Vagina (tissue), 2 donors: ENCODE results near the gene MAPK12. TPM values are rescaled to one million over a fixed set of nuclear protein-coding genes. Genes with fewer than 3 reads are reported as not detected.

Experiments used
- DNase-seq, 2 donors: peaks; one replicate each; pipeline ENCODE4 v3.0.0-alpha.2; 2017; ENCODE audit errors: extremely low spot score in 2 of 2
- H3K27ac ChIP-seq: fragments of 200-600 bp; sonication (generic); one replicate; pipeline ENCODE4 v1.5.1; 2019
- H3K27me3 ChIP-seq: fragments of 200-600 bp; sonication (generic); one replicate; pipeline ENCODE4 v1.5.1; 2019
- H3K36me3 ChIP-seq, 2 donors: fragments of 200-600 bp; sonication (generic); one replicate each; pipeline ENCODE4 v1.5.1; 2017 to 2019
- H3K4me1 ChIP-seq: fragments of 200-600 bp; sonication (generic); one replicate; pipeline ENCODE4 v1.5.1; 2019
- H3K4me3 ChIP-seq, 2 donors: fragments of 200-600 bp; sonication (generic); 1 replicate in 1 of 2; 2 replicates in 1 of 2; pipeline ENCODE4 v1.5.1; 2016 to 2019
- H3K9me3 ChIP-seq: fragments of 200-600 bp; sonication (generic); one replicate; pipeline ENCODE4 v1.5.1; 2019
- CTCF ChIP-seq, 3 experiments: fragments of 450-650 bp in 2 of 3; fragments of 200-600 bp in 1 of 3; sonication (generic) in 1 of 3; IDR thresholded peaks; one replicate each; pipeline ENCODE4 v1.5.1; 2017 to 2019; ENCODE audit warnings: antibody characterized with exemption in 3 of 3, mild to moderate bottlenecking in 2 of 3, moderate library complexity in 2 of 3
- POLR2A ChIP-seq, 2 donors: fragments of 450-650 bp; IDR thresholded peaks; one replicate each; pipeline ENCODE4 v1.6.1; 2017; ENCODE audit warnings: antibody characterized with exemption in 2 of 2, mild to moderate bottlenecking in 2 of 2, moderate library complexity in 2 of 2
- POLR2AphosphoS5 ChIP-seq, 2 donors: sonication (generic); formaldehyde crosslinking; IDR thresholded peaks; one replicate each; pipeline ENCODE4 v1.9.0; 2017; ENCODE audit warnings: antibody characterized with exemption in 2 of 2, mild to moderate bottlenecking in 2 of 2, low read depth in 1 of 2; ENCODE audit not compliant: insufficient read depth in 1 of 2
- intact Hi-C: fragments of 100-400 bp; cut with DNase I; formaldehyde crosslinking; loops from one replicate; pipeline ENCODE4 v1.15.1; 2023
- total RNA-seq: library from RNA; depleted of rRNA; stranded (reverse); fragments of >200 nt; gene quantifications from one replicate; pipeline ENCODE4 v1.2.3, GENCODE V29; 2016

The MAPK12 gene
- total RNA-seq, 1 donor from 2014 or later: 15.0 TPM

- no peak overlapping the region for H3K27ac ChIP-seq
- no peak overlapping the region for H3K4me3 ChIP-seq
- peaks cover 12% of the 10 kb centered on the region for H3K4me1 ChIP-seq
- TF ChIP-seq POLR2A (IDR thresholded peaks at IDR 0.05): no peak
- TF ChIP-seq POLR2AphosphoS5 (IDR thresholded peaks at IDR 0.05; ENCODE audit: insufficient read depth in 1 of 2, low read depth in 1 of 2): no peak
- no peak for TF ChIP-seq CTCF (IDR thresholded peaks at IDR 0.05)
- no peak for DNase-seq
- H3K36me3 ChIP-seq: peaks cover 0 to 88% of the 10 kb centered on the region in 2 donors
- H3K27me3 ChIP-seq: no peaks in the 10 kb centered on the region
- H3K9me3 ChIP-seq: no peaks in the 10 kb centered on the region
- intact Hi-C loops: loop anchor here (5.0 kb wide), 1 partner anchor 62 kb away; the partner anchor contains the start of gene PPP6R2
These were observed 18.7 kb upstream of the MAPK12 start for GRCh38 chr22:50280022-50280707.

- no peak for DNase-seq
- intact Hi-C loops: no loop called here
- H3K36me3 ChIP-seq: peaks cover 3 to 87% of the 10 kb centered on the region in 2 donors
- H3K4me3 ChIP-seq: no peak overlapping the region
- TF ChIP-seq POLR2AphosphoS5 (IDR thresholded peaks at IDR 0.05; ENCODE audit: insufficient read depth in 1 of 2, low read depth in 1 of 2): no peak
- TF ChIP-seq POLR2A (IDR thresholded peaks at IDR 0.05): no peak
- no peak for TF ChIP-seq CTCF (IDR thresholded peaks at IDR 0.05)
- H3K27ac ChIP-seq: no peak overlapping the region
- peaks cover 16% of the 10 kb centered on the region for H3K4me1 ChIP-seq
- no peaks in the 10 kb centered on the region for H3K9me3 ChIP-seq
- no peaks in the 10 kb centered on the region for H3K27me3 ChIP-seq
These were observed 17.6 kb upstream of the MAPK12 start for GRCh38 chr22:50278956-50279619.

- Histone ChIP-seq H3K27ac (no peak overlapping the region), H3K4me3 (no peak overlapping the region), H3K4me1 (peaks cover 18% of the 10 kb centered on the region), H3K27me3 (no peaks in the 10 kb centered on the region), H3K36me3 (peaks cover 3 to 81% of the 10 kb centered on the region in 2 donors), H3K9me3 (no peaks in the 10 kb centered on the region)
- TF ChIP-seq POLR2AphosphoS5 (IDR thresholded peaks at IDR 0.05; ENCODE audit: insufficient read depth in 1 of 2, low read depth in 1 of 2) (no peak), CTCF (IDR thresholded peaks at IDR 0.05) (no peak), POLR2A (IDR thresholded peaks at IDR 0.05) (no peak)
- DNase-seq: no peak
- intact Hi-C loops: no loop called here
These were observed 17.0 kb upstream of the MAPK12 start for GRCh38 chr22:50278461-50278860.

- H3K27ac ChIP-seq: no peak overlapping the region
- H3K9me3 ChIP-seq: no peaks in the 10 kb centered on the region
- DNase-seq: no peak
- peaks cover 3 to 74% of the 10 kb centered on the region in 2 donors for H3K36me3 ChIP-seq
- no peaks in the 10 kb centered on the region for H3K27me3 ChIP-seq
- no peak for TF ChIP-seq CTCF (IDR thresholded peaks at IDR 0.05)
- TF ChIP-seq POLR2A (IDR thresholded peaks at IDR 0.05): no peak
- TF ChIP-seq POLR2AphosphoS5 (IDR thresholded peaks at IDR 0.05; ENCODE audit: insufficient read depth in 1 of 2, low read depth in 1 of 2): no peak
- H3K4me3 ChIP-seq: no peak overlapping the region
- peaks cover 15% of the 10 kb centered on the region for H3K4me1 ChIP-seq
- intact Hi-C loops: no loop called here
These were observed 16.3 kb upstream of the MAPK12 start for GRCh38 chr22:50277761-50278160.

GRCh38 chr22:50276143-50276542, 14.7 kb upstream of the MAPK12 start:
- H3K36me3 ChIP-seq: peaks cover 3 to 58% of the 10 kb centered on the region in 2 donors
- H3K27ac ChIP-seq: peak overlapping the region; percentile 53
- no peak overlapping the region for H3K4me3 ChIP-seq
- peaks cover 19% of the 10 kb centered on the region for H3K4me1 ChIP-seq
- no peaks in the 10 kb centered on the region for H3K9me3 ChIP-seq
- peak in 1 of 2 donors; percentile 98 for DNase-seq
- no peaks in the 10 kb centered on the region for H3K27me3 ChIP-seq
- intact Hi-C loops: no loop called here
- no peak for TF ChIP-seq CTCF (IDR thresholded peaks at IDR 0.05)
- TF ChIP-seq POLR2A (IDR thresholded peaks at IDR 0.05): no peak
- TF ChIP-seq POLR2AphosphoS5 (IDR thresholded peaks at IDR 0.05; ENCODE audit: insufficient read depth in 1 of 2, low read depth in 1 of 2): no peak
